ENCODE data around the gene RASSF8.

DNA sequence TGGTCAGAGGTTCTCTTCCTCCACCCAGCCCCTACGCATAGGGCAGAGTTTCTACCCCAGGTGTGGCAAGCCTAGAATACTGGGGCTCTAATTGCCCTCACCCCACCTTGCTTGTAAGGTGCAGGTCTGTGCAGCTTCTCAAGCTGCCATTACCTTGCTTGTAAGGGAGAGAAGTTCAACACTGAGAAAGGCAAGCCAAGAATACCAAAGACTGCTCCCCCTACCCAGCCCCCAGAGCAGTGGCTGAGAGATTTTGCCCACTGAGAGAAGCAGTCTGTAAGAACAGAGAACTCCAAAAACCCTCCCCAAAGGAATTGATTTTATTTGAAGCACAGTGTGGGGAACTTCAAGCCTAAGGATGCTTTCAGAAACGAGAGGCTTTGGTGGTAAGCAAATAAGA lies 63.1 kb downstream of the RASSF8 start:
- TF ChIP-seq, protein P1, sequence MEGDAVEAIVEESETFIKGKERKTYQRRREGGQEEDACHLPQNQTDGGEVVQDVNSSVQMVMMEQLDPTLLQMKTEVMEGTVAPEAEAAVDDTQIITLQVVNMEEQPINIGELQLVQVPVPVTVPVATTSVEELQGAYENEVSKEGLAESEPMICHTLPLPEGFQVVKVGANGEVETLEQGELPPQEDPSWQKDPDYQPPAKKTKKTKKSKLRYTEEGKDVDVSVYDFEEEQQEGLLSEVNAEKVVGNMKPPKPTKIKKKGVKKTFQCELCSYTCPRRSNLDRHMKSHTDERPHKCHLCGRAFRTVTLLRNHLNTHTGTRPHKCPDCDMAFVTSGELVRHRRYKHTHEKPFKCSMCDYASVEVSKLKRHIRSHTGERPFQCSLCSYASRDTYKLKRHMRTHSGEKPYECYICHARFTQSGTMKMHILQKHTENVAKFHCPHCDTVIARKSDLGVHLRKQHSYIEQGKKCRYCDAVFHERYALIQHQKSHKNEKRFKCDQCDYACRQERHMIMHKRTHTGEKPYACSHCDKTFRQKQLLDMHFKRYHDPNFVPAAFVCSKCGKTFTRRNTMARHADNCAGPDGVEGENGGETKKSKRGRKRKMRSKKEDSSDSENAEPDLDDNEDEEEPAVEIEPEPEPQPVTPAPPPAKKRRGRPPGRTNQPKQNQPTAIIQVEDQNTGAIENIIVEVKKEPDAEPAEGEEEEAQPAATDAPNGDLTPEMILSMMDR (conservative IDR thresholded peaks at IDR 0.05), result no peak
- no peak for TF ChIP-seq ZFX (IDR thresholded peaks at IDR 0.05)
